Epithelial cell of proximal tubule (primary cell): ENCODE measurements around the gene CBX6. TPM values are rescaled to one million over a fixed set of nuclear protein-coding genes. Genes with fewer than 3 reads are reported as not detected.

Source experiments
- DNase-seq: peaks from one replicate; pipeline ENCODE4 v3.0.0-alpha.2; 2011; ENCODE audit warnings: low read depth
- H3K4me3 ChIP-seq: 2 replicates; pipeline ENCODE4 v1.5.1; 2011; ENCODE audit warnings: low read depth, mild to moderate bottlenecking, low read length
- CTCF ChIP-seq: conservative IDR thresholded peaks from 2 replicates; pipeline ENCODE4 v1.5.1; 2012; ENCODE audit warnings: low read depth, mild to moderate bottlenecking, low read length
- total RNA-seq: library from RNA; depleted of rRNA; stranded (reverse); fragments of >200 nt; gene quantifications from 2 replicates; pipeline ENCODE4 v1.2.3, GENCODE V29; 2015

The CBX6 gene
- total RNA-seq, 1 donor from 2014 or later = 36.7 TPM

GRCh38 chr22:38832005-38832978 lies 39.7 kb downstream of the CBX6 start:
- no peak for TF ChIP-seq CTCF
- no peak overlapping the region for H3K4me3 ChIP-seq
- no peak for DNase-seq

GRCh38 chr22:38831166-38831945 lies 40.7 kb downstream of the CBX6 start:
- no peak overlapping the region for H3K4me3 ChIP-seq
- TF ChIP-seq CTCF = no peak
- peak; percentile 59 for DNase-seq

- no peak overlapping the region for H3K4me3 ChIP-seq
- no peak for TF ChIP-seq CTCF
- no peak for DNase-seq
Measured at GRCh38 chr22:38830845-38831108, 41.2 kb downstream of the CBX6 start.

GRCh38 chr22:38830026-38830844 lies 41.8 kb downstream of the CBX6 start:
- TF ChIP-seq CTCF = no peak
- no peak overlapping the region for H3K4me3 ChIP-seq
- DNase-seq = no peak

GRCh38 chr22:38829485-38829884 lies 42.5 kb downstream of the CBX6 start:
- no peak overlapping the region for H3K4me3 ChIP-seq
- TF ChIP-seq CTCF = no peak
- no peak for DNase-seq

GRCh38 chr22:38828616-38829205 lies 43.3 kb downstream of the CBX6 start:
- DNase-seq = no peak
- TF ChIP-seq CTCF = no peak
- no peak overlapping the region for H3K4me3 ChIP-seq
